ENCODE measurements around the gene CALHM2.

CALHM2 gene, protein sequence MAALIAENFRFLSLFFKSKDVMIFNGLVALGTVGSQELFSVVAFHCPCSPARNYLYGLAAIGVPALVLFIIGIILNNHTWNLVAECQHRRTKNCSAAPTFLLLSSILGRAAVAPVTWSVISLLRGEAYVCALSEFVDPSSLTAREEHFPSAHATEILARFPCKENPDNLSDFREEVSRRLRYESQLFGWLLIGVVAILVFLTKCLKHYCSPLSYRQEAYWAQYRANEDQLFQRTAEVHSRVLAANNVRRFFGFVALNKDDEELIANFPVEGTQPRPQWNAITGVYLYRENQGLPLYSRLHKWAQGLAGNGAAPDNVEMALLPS

DNA sequence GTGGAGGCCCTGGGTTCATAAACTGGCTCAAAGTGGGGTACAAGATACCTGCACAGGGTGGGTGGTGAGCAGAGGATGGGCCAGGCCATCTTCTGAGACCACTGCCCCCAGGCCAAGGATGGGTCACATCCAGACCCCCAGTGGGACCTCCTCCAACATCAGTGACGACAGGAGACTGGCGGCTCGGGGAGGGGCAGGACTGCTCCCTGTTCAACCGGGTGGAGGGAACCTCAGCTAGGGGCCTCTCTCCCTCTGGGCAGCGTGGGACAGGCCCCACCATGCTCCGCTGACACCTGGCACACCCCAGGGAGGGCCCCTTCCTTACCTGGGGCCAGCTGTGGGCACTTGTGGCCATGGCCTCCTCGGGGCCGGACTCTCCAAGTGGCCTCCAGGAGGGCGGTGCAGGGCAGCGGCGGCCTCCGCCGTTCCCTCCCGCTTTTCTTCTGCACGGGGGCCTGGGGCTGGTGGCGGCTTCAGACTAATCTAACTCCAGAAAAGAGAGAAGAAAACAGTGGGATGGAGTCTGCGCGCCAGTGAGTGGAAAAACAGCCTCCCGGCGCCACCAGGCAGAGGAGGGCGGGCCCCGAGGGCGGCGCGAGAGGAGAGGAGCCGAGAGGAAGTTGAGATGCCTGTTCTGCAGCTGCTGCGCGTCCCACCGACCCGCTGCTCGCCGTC, at the start of gene CALHM2:
CALHM2 (minus strand) TSS at position 540 of the 675 bp plus-strand sequence. CDS start 2,429 bp downstream, outside the sequence.
- Histone ChIP-seq H3K9me3 (ENCODE audit: control insufficient read depth, insufficient read depth, low read length) (no peaks in the 10 kb centered on the region), H3K27me3 (ENCODE audit: control insufficient read depth, insufficient read depth, low read length) (no peaks in the 10 kb centered on the region), H3K4me1 (ENCODE audit: control insufficient read depth, insufficient read depth, low read length) (0 out of 2 replicates have a peak, but pooled peaks cover 2% of the 10 kb centered on the region), H3K27ac (ENCODE audit: low read length) (no peak within 1 kb of the TSS), H3K36me3 (ENCODE audit: control insufficient read depth, insufficient read depth, low read length) (peaks cover 10% of the 10 kb centered on the region; the same call in 1 of the 2 replicates), H3K4me3 (ENCODE audit: low read length) (peak within 1 kb of the TSS; percentile 32; the same call in 1 of the 2 replicates)
- no peak for DNase-seq (ENCODE audit: low read depth, low spot score)
- no CpG with 5 or more reads among the region's 32 CpGs for WGBS (ENCODE audit: insufficient coverage, insufficient read length)

DNA sequence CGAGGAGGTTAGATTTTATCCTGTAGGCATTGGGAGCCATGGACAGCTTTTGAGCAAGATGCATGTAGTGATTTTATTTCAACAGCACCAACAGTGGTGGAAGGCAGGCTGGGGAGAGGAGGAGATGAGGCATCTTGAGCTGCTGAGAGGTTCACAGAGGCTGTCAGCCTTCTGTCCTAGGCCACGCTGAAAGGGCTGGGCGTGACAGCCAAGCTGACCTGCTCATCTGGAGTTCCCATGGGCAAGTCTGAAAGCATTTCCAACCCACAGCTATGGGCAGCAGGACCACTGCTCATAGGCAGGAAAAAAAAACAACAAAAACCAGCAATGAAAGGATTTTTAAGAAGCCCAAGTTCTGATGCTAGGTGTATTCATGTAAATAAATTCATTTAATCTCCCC, 49.0 kb upstream of the CALHM2 start:
- Histone ChIP-seq H3K27ac (ENCODE audit: low read length) (no peak overlapping the region), H3K4me3 (ENCODE audit: low read length) (no peak overlapping the region), H3K27me3 (ENCODE audit: control insufficient read depth, insufficient read depth, low read length) (no peaks in the 10 kb centered on the region), H3K9me3 (ENCODE audit: control insufficient read depth, insufficient read depth, low read length) (no peaks in the 10 kb centered on the region), H3K4me1 (ENCODE audit: control insufficient read depth, insufficient read depth, low read length) (no peaks in the 10 kb centered on the region), H3K36me3 (ENCODE audit: control insufficient read depth, insufficient read depth, low read length) (no peaks in the 10 kb centered on the region)
- DNase-seq (ENCODE audit: low read depth, low spot score): no peak
- WGBS (ENCODE audit: insufficient coverage, insufficient read length): no CpG with 5 or more reads among the region's 3 CpGs

DNA sequence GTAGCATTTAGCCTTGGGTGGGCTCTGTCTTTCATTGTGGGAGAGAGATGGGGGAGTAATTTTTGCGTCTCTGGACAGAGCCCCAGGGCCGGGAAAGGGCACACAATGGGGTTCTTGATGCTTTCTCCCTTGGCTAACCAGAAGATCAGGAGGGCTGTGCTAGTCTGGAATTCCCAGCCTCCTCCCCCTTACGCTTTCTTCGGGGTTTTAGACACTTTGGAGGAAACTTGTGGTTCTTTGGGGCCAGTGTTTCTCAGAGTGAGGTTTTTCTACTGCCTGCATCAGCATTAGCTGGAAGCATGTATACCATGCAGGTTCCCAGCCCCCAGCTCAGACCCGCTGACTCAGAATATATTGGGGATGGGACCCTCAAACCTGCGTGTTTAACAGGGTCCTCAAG, 48.3 kb upstream of the CALHM2 start:
- no CpG with 5 or more reads among the region's 6 CpGs for WGBS (ENCODE audit: insufficient coverage, insufficient read length)
- peaks cover under 1% of the 10 kb centered on the region; the same call in 1 of the 2 replicates for H3K27me3 ChIP-seq (ENCODE audit: control insufficient read depth, insufficient read depth, low read length)
- no peak overlapping the region for H3K27ac ChIP-seq (ENCODE audit: low read length)

DNA sequence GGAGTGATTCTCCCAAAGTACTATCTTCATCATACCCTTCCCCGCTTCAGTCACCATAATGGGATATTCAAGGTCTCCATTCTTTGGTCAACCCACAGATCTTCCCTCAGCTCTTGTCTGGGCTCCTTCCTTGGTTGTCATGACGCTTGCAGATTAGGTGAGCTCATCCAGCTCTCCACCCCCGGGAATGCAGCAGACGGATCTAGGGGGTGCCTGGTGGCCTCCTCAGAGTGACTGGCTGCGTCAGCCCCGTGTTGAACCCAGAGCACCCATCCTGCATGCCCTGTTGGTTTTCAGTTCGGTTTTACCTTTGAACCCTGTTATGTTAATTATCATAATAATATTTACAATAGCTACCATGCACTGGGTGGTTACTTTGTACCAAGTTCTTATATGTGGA, 47.7 kb upstream of the CALHM2 start:
- H3K27me3 ChIP-seq (ENCODE audit: control insufficient read depth, insufficient read depth, low read length): peaks cover 6% of the 10 kb centered on the region
- no peaks in the 10 kb centered on the region for H3K4me1 ChIP-seq (ENCODE audit: control insufficient read depth, insufficient read depth, low read length)
- no peaks in the 10 kb centered on the region for H3K36me3 ChIP-seq (ENCODE audit: control insufficient read depth, insufficient read depth, low read length)
- no peak overlapping the region for H3K27ac ChIP-seq (ENCODE audit: low read length)
- no peak for DNase-seq (ENCODE audit: low read depth, low spot score)
- H3K9me3 ChIP-seq (ENCODE audit: control insufficient read depth, insufficient read depth, low read length): no peaks in the 10 kb centered on the region
- WGBS (ENCODE audit: insufficient coverage, insufficient read length): no CpG with 5 or more reads among the region's 7 CpGs
- no peak overlapping the region for H3K4me3 ChIP-seq (ENCODE audit: low read length)

More for the DNA sequence above, 48.3 kb upstream of the CALHM2 start:
- Histone ChIP-seq H3K4me3 (ENCODE audit: low read length) (no peak overlapping the region), H3K4me1 (ENCODE audit: control insufficient read depth, insufficient read depth, low read length) (no peaks in the 10 kb centered on the region), H3K9me3 (ENCODE audit: control insufficient read depth, insufficient read depth, low read length) (no peaks in the 10 kb centered on the region), H3K36me3 (ENCODE audit: control insufficient read depth, insufficient read depth, low read length) (no peaks in the 10 kb centered on the region)
- no peak for DNase-seq (ENCODE audit: low read depth, low spot score)

DNA sequence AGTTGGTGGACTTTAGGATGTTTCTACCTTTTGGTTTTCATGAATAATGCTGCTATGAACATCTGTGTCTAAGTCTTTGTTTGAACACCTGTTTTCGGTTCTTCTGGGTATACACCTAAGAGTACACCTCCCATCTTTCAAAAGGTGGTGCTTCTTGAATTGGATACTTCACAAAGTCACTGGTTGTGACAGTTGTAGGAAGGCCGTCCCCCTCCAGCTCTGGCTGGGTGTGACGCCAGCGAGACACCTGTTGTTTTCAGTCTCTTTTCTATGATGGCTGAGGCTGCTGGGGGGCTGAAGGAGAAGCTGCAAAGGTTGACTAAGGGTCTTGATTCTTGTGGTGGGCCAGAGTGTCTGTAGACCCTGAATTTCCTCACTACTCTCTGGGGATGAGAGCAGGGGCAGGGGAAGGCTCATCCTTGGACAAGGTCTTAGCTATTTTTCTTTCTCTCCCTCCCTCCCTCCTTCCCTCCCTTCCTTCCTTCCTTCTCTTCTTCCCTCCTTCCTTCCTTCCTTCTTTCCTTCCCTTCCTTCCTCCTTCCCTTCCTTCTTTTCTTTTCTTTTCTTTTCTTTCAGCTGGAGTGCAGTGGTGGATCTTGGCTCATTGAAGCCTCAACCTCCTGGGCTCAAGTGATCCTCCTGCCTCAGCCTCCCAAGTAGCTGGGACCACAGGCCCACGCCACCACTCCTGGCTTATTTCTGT, 46.9 kb upstream of the CALHM2 start:
- H3K9me3 ChIP-seq (ENCODE audit: control insufficient read depth, insufficient read depth, low read length): no peaks in the 10 kb centered on the region
- WGBS (ENCODE audit: insufficient coverage, insufficient read length): no CpG with 5 or more reads among the region's 5 CpGs
- 0 out of 2 replicates have a peak, but pooled peaks cover 1% of the 10 kb centered on the region for H3K4me1 ChIP-seq (ENCODE audit: control insufficient read depth, insufficient read depth, low read length)
- no peak for DNase-seq (ENCODE audit: low read depth, low spot score)
- no peak overlapping the region for H3K27ac ChIP-seq (ENCODE audit: low read length)
- peaks cover 12% of the 10 kb centered on the region for H3K27me3 ChIP-seq (ENCODE audit: control insufficient read depth, insufficient read depth, low read length)
- H3K36me3 ChIP-seq (ENCODE audit: control insufficient read depth, insufficient read depth, low read length): no peaks in the 10 kb centered on the region
- H3K4me3 ChIP-seq (ENCODE audit: low read length): no peak overlapping the region

DNA sequence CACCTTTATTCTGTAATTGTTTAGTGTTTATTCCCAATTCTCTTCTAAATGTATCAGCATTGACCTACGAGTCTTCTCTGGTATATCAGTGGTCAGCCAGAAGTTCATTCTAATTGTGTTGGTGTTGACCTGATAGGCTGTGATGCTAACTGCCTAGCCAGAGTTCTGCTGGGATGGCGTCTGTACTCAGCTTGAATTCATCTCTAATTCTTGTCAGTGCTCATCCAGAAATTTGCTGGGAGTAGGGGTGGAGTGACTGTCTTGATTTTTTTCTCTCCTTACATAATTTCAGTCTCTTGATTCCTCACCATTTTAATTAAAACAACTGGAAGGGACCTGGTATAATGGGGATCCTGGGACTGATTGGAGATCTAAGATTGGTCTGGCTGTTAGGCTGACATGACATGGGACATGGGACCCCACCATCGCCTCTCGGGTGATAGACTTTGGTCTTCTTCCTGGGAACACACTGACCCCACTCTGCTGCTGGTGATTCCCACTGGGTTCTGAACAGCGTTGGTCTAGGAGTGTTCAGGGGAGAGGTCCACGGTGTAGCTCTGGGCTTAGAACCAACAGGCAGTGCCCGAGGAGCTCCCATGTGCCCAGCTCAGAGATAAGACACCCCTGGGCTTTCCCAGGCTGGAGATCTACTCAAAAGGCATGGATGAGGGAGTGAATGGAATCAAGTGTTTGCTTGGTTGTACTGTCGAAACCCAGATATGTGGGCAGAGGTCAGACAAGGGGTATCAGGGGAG, 45.2 kb upstream of the CALHM2 start:
- no CpG with 5 or more reads among the region's 8 CpGs for WGBS (ENCODE audit: insufficient coverage, insufficient read length)
- H3K27me3 ChIP-seq (ENCODE audit: control insufficient read depth, insufficient read depth, low read length): peaks cover 16% of the 10 kb centered on the region
- H3K9me3 ChIP-seq (ENCODE audit: control insufficient read depth, insufficient read depth, low read length): no peaks in the 10 kb centered on the region
- H3K27ac ChIP-seq (ENCODE audit: low read length): no peak overlapping the region
- no peak overlapping the region for H3K4me3 ChIP-seq (ENCODE audit: low read length)
- DNase-seq (ENCODE audit: low read depth, low spot score): no peak
- no peaks in the 10 kb centered on the region for H3K36me3 ChIP-seq (ENCODE audit: control insufficient read depth, insufficient read depth, low read length)
- peaks cover 3% of the 10 kb centered on the region; the same call in 1 of the 2 replicates for H3K4me1 ChIP-seq (ENCODE audit: control insufficient read depth, insufficient read depth, low read length)

DNA sequence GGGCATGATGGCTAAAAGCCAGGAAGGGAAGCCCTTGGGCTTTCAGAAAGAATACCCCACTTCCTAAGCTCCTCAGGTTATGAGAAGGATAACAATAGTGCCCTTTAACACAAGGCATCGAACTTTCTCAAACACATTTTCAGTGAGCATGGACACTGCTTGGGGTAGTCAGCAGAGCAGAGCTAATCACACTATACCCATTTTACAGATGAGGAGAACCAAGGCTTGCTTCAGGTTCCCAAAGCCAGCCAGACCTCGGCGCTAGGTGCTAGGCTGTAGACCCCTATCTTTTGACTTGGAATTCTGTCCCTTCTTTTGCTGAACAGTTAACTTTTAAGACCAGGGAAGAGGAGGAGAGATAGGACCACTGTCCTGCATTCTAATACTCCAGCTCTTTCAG, 43.2 kb upstream of the CALHM2 start:
- no peak overlapping the region for H3K4me3 ChIP-seq (ENCODE audit: low read length)
- no peak for DNase-seq (ENCODE audit: low read depth, low spot score)
- H3K27ac ChIP-seq (ENCODE audit: low read length): no peak overlapping the region
- no peaks in the 10 kb centered on the region for H3K36me3 ChIP-seq (ENCODE audit: control insufficient read depth, insufficient read depth, low read length)
- H3K9me3 ChIP-seq (ENCODE audit: control insufficient read depth, insufficient read depth, low read length): no peaks in the 10 kb centered on the region
- peaks cover 16% of the 10 kb centered on the region for H3K27me3 ChIP-seq (ENCODE audit: control insufficient read depth, insufficient read depth, low read length)
- no CpG with 5 or more reads among the region's 3 CpGs for WGBS (ENCODE audit: insufficient coverage, insufficient read length)
- H3K4me1 ChIP-seq (ENCODE audit: control insufficient read depth, insufficient read depth, low read length): peaks cover 3% of the 10 kb centered on the region; the same call in 1 of the 2 replicates

DNA sequence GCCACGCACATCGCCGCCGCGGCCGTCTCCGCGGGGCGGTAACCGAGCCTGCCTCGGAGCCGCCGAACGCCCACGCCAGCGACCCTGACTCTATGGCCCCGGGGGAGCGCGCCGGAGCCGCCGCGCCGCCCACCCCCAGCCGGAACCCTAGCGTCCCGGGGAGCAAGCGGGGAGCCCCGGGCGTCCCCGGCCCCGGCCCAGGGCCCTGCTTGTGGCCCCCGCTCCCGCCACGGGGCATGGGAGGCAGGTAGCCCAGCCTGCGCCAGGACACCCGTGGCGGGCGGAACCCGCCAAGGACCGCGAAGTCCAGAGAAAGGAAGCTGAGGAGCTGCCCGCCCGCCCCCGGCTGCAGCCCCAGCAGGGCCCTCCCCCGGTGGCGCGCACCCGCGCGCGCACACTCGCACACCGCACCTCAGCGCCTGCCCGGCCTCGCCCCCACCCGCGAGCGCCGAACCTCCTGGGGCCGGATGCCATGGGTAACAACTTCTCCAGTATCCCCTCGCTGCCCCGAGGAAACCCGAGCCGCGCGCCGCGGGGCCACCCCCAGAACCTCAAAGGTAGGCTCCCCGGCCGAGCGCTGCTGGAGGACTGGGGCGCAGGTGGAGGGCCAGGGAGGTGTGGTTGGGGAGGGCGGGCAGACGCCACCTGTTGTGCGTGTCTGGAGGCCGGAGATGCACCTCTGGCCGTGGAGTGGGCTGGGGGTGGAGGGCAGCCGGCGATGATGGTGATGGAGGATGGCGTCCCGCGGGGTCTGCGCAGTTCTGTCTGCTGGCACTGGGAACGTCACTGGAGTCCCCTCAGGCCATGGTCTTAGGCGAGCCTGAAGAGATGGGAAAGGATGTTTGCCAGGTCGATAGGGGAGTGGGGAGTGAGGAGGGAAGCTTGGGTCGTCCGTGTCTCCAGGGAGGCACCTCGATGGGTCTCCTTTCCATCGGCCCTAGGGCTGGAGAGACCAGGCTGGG, 42.0 kb upstream of the CALHM2 start:
- WGBS (ENCODE audit: insufficient coverage, insufficient read length): no CpG with 5 or more reads among the region's 92 CpGs
- H3K27me3 ChIP-seq (ENCODE audit: control insufficient read depth, insufficient read depth, low read length): peaks cover 16% of the 10 kb centered on the region
- H3K9me3 ChIP-seq (ENCODE audit: control insufficient read depth, insufficient read depth, low read length): no peaks in the 10 kb centered on the region
- peak overlapping the region; percentile 73 for H3K4me3 ChIP-seq (ENCODE audit: low read length)
- H3K36me3 ChIP-seq (ENCODE audit: control insufficient read depth, insufficient read depth, low read length): no peaks in the 10 kb centered on the region
- peaks cover 3% of the 10 kb centered on the region; the same call in 1 of the 2 replicates for H3K4me1 ChIP-seq (ENCODE audit: control insufficient read depth, insufficient read depth, low read length)
- no peak overlapping the region for H3K27ac ChIP-seq (ENCODE audit: low read length)
- no peak for DNase-seq (ENCODE audit: low read depth, low spot score)

DNA sequence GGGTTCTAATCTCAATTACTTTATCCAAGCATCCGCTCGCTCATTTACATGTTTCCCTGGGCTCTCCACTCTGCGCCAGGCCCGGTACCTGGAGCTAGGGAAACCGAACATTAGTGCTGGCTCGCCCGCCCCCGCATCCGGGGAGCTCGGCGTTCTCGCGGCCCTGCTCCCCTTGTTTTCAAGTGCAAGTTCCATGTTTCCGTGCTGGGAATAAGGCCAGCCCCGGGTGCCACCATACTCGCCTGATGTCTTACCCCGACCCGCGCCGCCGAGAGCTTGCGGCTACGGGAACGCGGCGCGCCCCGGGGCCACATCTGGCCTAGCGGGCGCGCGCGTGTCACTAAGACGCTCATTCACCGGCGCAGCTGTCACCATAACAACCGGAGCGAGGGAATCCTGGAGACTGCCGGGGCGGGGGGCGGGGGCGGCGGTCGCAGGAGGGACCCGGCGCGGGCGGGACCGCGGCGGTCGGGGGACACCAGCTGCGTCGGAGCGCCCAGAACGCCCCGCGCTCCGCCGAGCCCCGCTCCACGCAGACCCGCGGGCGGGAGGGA, 41.3 kb upstream of the CALHM2 start, which contains the start of gene NEURL1:
NEURL1 (plus strand) TSS at position 344 of the 554 bp plus-strand sequence. CDS start 683 bp downstream, outside the sequence.
- WGBS (ENCODE audit: insufficient coverage, insufficient read length): no CpG with 5 or more reads among the region's 65 CpGs
- Histone ChIP-seq H3K27me3 (ENCODE audit: control insufficient read depth, insufficient read depth, low read length) (peaks cover 16% of the 10 kb centered on the region), H3K9me3 (ENCODE audit: control insufficient read depth, insufficient read depth, low read length) (no peaks in the 10 kb centered on the region)

More for the DNA sequence above, 41.3 kb upstream of the CALHM2 start, which contains the start of gene NEURL1:
- Histone ChIP-seq H3K36me3 (ENCODE audit: control insufficient read depth, insufficient read depth, low read length) (no peaks in the 10 kb centered on the region), H3K27ac (ENCODE audit: low read length) (no peak within 1 kb of the TSS), H3K4me1 (ENCODE audit: control insufficient read depth, insufficient read depth, low read length) (peaks cover 3% of the 10 kb centered on the region; the same call in 1 of the 2 replicates), H3K4me3 (ENCODE audit: low read length) (peak within 1 kb of the TSS; percentile 73)
- DNase-seq (ENCODE audit: low read depth, low spot score): no peak
